ENCODE results near the gene RBM17. TPM values are rescaled to one million over a fixed set of nuclear protein-coding genes. Genes with fewer than 3 reads are reported as not detected.

The RBM17 gene
- polyA plus RNA-seq, 6 donors from 2014 or later, result 50.4 to 118 (median 89.6) TPM

DNA sequence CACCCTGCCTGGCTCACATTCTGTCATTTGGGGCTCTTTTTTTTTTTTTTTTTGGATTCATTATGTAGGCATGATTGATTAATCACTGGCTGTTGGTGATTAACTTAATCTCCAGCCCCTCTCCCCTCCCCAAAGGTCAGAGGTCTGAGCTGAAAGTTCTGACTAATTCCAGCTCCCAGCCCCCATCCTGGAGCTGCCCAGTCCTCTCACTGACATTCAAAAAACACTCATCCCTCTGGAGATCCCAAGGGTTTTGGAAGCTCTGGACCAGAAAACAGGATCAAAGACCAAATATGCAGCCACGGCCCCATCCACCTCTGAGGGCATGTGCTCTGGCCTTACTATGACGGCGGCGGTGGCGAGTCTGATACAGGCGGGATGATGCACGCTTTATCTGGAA is 53.8 kb downstream of the RBM17 start:
- H3K9me3 Mint-ChIP-seq, result no peaks in the 10 kb centered on the region
- DNase-seq (no peak), ATAC-seq (ENCODE audit: low read depth in 2 of 2) (no peak)
- H3K4me3 Mint-ChIP-seq, result peak overlapping the region in 3 of 8 donors; percentile 75 to 94 (median 89)
- H3K27ac Mint-ChIP-seq, result no peak overlapping the region
- H3K36me3 Mint-ChIP-seq, result no peaks in the 10 kb centered on the region
- H3K4me1 Mint-ChIP-seq, result peaks cover 21 to 42% (median 36%) of the 10 kb centered on the region in 3 donors
- H3K27me3 Mint-ChIP-seq, result peaks cover 15 to 46% (median 26%) of the 10 kb centered on the region in 3 donors

DNA sequence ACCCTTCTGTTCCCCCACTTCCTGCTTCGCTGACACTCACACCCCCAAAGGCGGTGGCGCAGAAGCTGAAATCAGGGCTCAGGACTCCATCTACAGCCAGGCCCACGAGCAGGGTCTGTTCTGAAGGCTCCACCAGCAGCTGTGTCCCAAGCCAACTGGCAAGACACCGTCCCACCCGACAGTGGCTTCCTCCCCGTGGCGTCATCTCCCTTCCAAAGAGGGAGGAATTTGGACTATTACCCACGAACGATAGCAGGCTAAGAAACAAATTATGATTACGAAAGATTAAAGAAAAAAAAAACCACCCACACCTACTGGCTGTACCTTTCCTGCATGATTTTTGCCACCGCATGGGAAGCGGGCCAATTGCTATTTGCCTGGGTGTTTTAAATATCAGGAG is 54.3 kb downstream of the RBM17 start:
- H3K9me3 Mint-ChIP-seq, result no peaks in the 10 kb centered on the region
- peaks cover 25 to 48% (median 41%) of the 10 kb centered on the region in 3 donors for H3K4me1 Mint-ChIP-seq
- no peak for DNase-seq
- peak overlapping the region in 1 of 6 donors; percentile 57 for H3K27ac Mint-ChIP-seq
- peaks cover 13 to 42% (median 21%) of the 10 kb centered on the region in 3 donors for H3K27me3 Mint-ChIP-seq
- peak overlapping the region in 6 of 8 donors; percentile 75 to 94 (median 88) for H3K4me3 Mint-ChIP-seq
- no peak for ATAC-seq (ENCODE audit: low read depth in 2 of 2)
- no peaks in the 10 kb centered on the region for H3K36me3 Mint-ChIP-seq

DNA sequence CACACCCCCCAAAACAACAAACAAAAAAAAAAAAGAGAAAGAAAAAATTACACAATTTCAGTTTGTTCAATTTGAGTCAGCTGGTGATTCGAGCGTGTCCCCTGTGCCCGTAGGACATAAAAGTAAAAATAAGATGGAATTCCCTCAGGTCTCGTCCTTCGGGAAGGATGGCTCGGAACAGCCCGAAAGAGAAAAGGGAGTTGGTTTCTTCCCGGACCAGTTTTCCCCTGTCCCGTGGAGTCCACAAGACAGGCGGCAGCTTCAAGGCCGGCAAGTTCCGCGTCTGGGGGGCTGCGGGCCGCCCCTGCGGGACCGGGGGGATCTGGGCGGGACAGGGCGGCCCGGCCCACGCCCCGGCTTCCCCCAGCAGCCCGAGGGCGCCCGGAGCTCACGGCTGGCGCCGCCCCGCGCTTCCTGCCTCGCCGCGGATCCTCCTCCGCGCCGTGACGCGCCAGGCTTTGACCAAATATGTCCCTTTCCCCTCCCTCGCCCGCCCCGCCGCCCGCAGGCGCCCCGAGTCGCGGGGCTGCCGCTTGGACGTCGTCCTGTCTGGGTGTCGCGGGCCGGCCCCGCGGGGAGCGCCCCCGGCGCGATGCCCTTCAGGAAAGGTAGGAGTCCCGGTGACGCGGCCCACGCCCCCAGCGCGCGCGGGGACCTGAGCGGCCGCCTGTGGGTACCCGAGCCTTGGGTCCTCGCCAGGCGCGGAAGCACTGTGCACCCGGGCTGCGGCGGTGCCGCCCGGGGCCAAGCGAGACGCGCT is 55.8 kb downstream of the RBM17 start:
- H3K27ac Mint-ChIP-seq, result peak overlapping the region; percentile 83 to 94 (median 90)
- H3K9me3 Mint-ChIP-seq, result no peaks in the 10 kb centered on the region
- ATAC-seq (ENCODE audit: low read depth in 2 of 2), result peak; percentile 91 to 95
- no peaks in the 10 kb centered on the region for H3K36me3 Mint-ChIP-seq
- peaks cover 3 to 28% (median 7%) of the 10 kb centered on the region in 3 donors for H3K27me3 Mint-ChIP-seq
- DNase-seq, result peak; percentile 89
- peaks cover 36 to 57% (median 50%) of the 10 kb centered on the region in 3 donors for H3K4me1 Mint-ChIP-seq
- H3K4me3 Mint-ChIP-seq, result peak overlapping the region; percentile 75 to 94 (median 89)

DNA sequence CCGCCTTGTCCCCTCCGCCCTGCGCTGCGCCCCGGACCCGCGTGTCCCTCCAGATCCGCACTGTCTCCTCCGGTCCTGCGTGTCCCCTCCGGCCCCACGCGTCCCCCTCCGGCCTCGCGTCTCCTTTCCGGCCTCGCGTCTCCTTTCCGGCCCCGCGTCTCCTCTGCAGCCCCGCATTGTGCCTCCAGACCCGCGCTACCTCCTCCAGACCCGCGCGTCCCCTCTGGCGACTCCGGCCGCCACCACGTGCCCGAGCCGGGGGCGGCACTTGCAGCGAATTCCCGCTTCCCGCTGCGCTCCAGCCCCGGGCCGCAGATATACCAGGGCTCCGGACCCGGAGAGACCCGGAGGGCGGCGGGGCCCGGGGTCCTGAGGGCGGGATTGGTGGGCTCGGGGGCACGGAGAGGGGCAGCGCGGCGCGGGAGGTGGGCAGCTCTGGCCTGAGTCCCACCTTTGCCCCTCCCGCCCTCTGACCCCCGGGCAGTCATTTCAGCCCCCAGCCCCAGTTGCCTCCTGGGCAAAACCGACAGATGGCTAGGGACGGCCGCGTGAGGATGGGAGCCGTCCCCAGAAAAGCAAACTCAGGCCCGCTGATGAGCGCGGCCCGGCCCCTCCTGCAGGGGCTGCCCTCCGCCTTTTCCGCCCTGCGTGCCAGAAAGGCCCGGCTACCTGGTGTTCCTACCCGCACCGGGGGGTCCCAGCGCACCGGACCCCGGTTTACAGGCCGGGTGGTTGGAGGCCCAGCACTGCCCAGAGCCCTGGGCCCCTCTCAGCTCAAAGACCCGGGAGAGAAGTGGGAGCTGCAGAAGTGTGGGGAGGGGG is 56.5 kb downstream of the RBM17 start:
- no peaks in the 10 kb centered on the region for H3K36me3 Mint-ChIP-seq
- H3K4me1 Mint-ChIP-seq, result peaks cover 39 to 60% (median 48%) of the 10 kb centered on the region in 3 donors
- ATAC-seq (ENCODE audit: low read depth in 2 of 2), result no peak
- H3K27me3 Mint-ChIP-seq, result peaks cover 0 to 20% (median 0%) of the 10 kb centered on the region in 3 donors
- peak overlapping the region in 4 of 6 donors; percentile 57 to 94 (median 84) for H3K27ac Mint-ChIP-seq
- no peaks in the 10 kb centered on the region for H3K9me3 Mint-ChIP-seq
- DNase-seq, result no peak
- peak overlapping the region; percentile 75 to 91 (median 88) for H3K4me3 Mint-ChIP-seq

DNA sequence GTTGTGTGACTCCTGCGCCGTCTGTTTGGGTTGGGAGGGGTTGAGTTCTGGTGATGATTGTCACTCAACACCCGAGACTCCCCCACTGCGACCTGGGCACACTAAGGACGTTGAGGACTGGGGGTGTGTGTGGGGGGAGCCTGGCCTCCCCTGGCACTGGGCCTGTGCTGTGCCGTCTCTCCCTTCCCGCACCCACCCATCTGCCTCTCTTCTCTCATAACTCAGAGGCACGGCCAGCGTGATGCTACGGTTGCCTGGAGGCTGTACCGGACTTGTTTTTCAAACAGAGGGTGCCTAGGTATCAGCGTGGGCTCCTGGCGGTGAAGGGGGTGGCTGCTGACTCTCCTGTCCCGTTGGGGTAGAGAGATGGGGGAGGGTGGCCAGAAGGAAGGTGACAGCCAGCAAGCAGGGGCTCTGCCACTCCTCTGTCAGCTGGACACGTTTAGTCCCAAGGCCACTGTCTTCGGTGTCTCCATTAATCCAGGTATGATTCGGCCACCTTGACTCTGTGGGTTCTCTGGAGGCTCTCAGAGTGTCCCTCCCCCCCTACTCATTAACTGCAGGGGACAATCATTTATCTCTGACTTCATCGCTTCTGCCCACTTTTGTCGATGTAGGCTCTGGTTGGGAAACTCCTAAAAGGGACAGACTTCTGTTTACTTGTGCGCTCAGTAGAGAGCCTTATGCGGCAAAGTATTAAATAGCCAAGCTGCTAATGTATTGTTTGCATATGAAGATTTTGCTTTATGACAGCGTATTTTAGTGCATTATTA is 57.4 kb downstream of the RBM17 start:
- H3K9me3 Mint-ChIP-seq, result no peaks in the 10 kb centered on the region
- DNase-seq (no peak), ATAC-seq (ENCODE audit: low read depth in 2 of 2) (no peak)
- H3K27ac Mint-ChIP-seq, result peak overlapping the region in 3 of 6 donors; percentile 26 to 78 (median 49)
- peaks cover 0 to 13% (median 0%) of the 10 kb centered on the region in 3 donors for H3K27me3 Mint-ChIP-seq
- H3K4me3 Mint-ChIP-seq, result peak overlapping the region; percentile 70 to 90 (median 82)
- H3K36me3 Mint-ChIP-seq, result no peaks in the 10 kb centered on the region
- peaks cover 41 to 59% (median 48%) of the 10 kb centered on the region in 3 donors for H3K4me1 Mint-ChIP-seq

DNA sequence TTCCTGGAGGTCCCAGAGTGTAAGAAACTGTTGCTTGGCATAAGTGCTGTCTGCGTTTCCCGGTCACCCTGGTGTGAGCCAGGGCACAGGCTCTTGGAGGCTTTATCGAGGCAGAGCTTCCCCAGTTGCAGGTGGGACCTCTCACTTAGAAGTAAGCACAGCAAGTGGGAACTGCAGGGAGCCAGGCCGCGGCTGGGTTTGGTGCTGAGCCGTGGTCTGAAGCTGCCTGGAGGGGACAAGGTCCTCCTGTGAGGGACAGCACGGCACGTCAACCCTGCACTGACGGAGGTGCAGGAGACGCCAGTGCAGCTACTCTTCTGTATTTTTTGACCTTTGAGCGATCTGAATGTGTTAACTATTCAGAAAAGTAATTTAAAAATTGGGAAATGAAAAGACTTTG is 58.1 kb downstream of the RBM17 start:
- Mint-ChIP-seq H3K27me3 (peaks cover 0 to 7% (median 0%) of the 10 kb centered on the region in 3 donors), H3K36me3 (no peaks in the 10 kb centered on the region), H3K27ac (peak overlapping the region in 2 of 6 donors; percentile 19 to 75), H3K4me1 (peaks cover 45 to 62% (median 55%) of the 10 kb centered on the region in 3 donors), H3K9me3 (no peaks in the 10 kb centered on the region), H3K4me3 (peak overlapping the region in 6 of 8 donors; percentile 12 to 90 (median 84))
- ATAC-seq (ENCODE audit: low read depth in 2 of 2), result no peak
- DNase-seq, result no peak

DNA sequence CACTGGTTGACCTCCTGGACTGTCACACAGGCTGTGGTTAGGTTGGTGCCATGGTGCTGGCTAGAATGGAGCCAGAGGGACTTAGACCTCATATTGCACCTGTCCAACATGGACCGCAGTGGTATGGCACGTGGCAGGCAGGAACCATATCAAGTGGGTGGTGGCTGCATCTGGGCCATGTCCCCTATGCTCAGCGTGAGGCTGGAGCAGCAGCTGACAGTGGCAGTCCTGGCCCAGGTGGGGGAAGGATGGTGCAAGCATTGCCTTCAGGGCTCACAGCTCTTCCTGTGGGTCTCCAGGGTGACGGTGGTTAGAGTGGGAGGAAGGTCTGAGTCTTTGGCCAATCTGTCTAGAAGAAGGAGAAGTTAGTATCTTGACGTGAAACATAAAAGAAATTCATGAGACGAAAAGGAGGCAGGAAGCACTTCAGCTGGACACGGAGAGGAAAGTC is 59.4 kb downstream of the RBM17 start:
- Mint-ChIP-seq H3K9me3 (no peaks in the 10 kb centered on the region), H3K4me1 (peaks cover 47 to 71% (median 64%) of the 10 kb centered on the region in 3 donors), H3K4me3 (peak overlapping the region in 5 of 8 donors; percentile 2 to 89 (median 50)), H3K27me3 (no peaks in the 10 kb centered on the region), H3K36me3 (no peaks in the 10 kb centered on the region), H3K27ac (peak overlapping the region in 4 of 6 donors; percentile 39 to 76 (median 50))
- ATAC-seq (ENCODE audit: low read depth in 2 of 2), result no peak
- DNase-seq, result peak; percentile 32

DNA sequence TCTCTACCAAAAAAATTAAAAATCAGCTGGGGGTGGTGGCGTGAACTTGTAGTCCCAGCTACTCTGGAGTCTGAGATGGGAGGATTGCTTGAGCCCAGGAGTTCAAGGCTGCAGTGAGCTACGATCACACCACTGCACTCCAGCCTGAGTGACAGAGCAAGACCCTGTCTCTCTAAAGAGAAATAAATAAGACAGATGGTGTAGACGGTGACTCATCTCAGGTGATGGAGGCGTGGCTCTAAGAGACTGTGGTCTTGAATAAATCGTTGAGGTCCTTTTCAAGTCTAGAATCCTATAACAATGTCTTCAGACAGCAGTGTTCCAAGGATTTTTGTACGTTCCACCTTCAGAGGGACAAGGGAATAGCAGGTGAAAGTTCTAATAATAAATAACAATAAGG is 60.1 kb downstream of the RBM17 start:
- peaks cover 49 to 68% (median 65%) of the 10 kb centered on the region in 3 donors for H3K4me1 Mint-ChIP-seq

DNA sequence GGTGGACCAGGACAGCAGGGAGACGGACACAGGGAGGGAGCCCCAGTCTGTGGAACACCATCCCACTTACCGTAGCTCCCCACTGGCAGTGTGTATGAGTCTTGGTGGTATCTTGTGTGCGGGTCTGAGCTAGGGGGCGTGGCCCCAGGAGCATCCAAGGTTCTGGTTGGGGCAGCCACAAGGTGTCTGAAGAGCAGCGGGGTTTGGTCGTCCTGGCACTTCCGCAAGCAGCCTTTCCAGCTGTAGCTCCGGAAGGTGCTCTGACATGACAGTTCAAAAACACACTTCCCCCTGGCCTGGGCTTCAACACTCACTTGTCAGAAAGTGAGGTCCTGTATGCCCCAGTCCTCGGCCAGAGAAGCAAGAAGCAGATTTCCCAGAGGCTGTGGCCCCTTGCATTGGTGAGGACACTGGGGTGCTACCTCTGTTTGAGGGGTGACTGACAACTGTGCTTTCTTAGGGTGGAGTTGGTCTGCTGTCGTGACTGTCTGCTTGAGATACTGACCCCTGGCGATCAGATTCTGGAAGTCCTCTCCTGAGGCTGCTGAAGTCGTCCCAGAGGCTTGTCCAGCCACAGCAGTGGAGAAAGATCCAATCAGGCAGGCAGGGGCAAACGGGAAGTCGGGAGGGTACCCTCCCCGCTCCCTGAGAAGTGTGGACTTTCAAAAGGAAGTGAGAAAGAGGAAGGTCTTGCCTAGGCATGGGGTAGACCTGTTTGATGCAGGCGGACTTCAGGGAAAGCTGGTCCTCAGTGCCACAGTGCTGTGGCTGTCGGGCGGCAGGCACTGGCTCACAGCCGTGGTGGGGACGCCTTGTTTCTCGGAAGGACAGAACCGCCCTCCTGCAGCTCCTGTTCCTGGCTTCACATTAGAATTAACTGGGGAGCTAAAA is 62.5 kb downstream of the RBM17 start:
- Mint-ChIP-seq H3K27ac (peak overlapping the region; percentile 30 to 96 (median 84)), H3K27me3 (no peaks in the 10 kb centered on the region), H3K36me3 (no peaks in the 10 kb centered on the region), H3K4me3 (peak overlapping the region; percentile 73 to 94 (median 88)), H3K4me1 (peaks cover 41 to 62% (median 52%) of the 10 kb centered on the region in 3 donors), H3K9me3 (no peaks in the 10 kb centered on the region)
- peak; percentile 87 to 91 for ATAC-seq (ENCODE audit: low read depth in 2 of 2)
- peak; percentile 74 for DNase-seq

More for the DNA sequence above, 60.1 kb downstream of the RBM17 start:
- H3K9me3 Mint-ChIP-seq, result no peaks in the 10 kb centered on the region
- H3K4me3 Mint-ChIP-seq, result peak overlapping the region in 3 of 8 donors; percentile 8 to 89 (median 84)
- peak overlapping the region in 3 of 6 donors; percentile 41 to 76 (median 59) for H3K27ac Mint-ChIP-seq
- no peaks in the 10 kb centered on the region for H3K27me3 Mint-ChIP-seq
- no peak for DNase-seq
- no peak for ATAC-seq (ENCODE audit: low read depth in 2 of 2)
- H3K36me3 Mint-ChIP-seq, result no peaks in the 10 kb centered on the region

DNA sequence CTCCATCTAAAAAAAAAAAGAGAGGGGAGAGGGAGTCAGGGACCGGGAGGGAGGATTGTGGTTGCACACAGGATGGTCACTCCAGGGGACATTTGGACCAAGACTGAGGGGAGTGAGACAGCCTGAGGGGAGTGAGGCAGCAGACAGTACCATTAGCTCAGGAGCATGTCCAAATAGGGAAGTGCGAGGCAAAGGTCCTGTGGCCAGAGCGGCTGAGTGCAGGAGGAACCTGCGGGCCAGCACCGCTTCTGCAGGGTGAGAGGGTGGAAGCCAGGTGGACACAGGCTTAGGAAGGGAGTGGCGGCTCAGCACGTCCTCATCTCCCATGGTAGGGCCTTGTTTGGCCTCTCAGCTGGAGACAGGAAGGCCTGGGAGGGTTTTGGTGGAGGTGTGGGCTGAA is 65.0 kb downstream of the RBM17 start:
- Mint-ChIP-seq H3K4me1 (peaks cover 22 to 44% (median 30%) of the 10 kb centered on the region in 3 donors), H3K4me3 (no peak overlapping the region), H3K36me3 (no peaks in the 10 kb centered on the region), H3K9me3 (no peaks in the 10 kb centered on the region), H3K27me3 (no peaks in the 10 kb centered on the region), H3K27ac (no peak overlapping the region)
- DNase-seq (no peak), ATAC-seq (ENCODE audit: low read depth in 2 of 2) (no peak)

DNA sequence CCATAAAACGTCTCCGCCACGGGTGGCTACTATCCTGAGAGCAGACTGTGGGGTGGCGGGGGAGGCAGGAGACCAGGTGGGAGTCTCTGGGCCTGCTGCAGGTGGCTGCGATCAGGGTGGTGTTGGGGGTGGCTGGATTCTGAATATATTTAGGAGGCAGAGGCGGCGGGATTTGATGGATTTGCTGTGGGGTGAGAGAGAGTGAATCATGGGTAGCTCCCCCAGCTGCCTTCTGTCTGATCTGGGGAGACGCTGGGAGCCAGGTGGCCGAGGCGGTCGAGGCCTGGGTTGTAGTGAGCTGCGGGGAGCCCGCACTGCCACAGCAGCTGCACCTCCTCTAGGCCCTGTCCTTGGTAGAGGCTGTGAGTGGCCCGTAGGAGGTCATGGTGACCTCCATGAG is 65.7 kb downstream of the RBM17 start:
- H3K27ac Mint-ChIP-seq, result peak overlapping the region in 1 of 6 donors; percentile 87
- no peaks in the 10 kb centered on the region for H3K36me3 Mint-ChIP-seq
- H3K27me3 Mint-ChIP-seq, result no peaks in the 10 kb centered on the region
- ATAC-seq (ENCODE audit: low read depth in 2 of 2) (no peak), DNase-seq (no peak)
- H3K4me1 Mint-ChIP-seq, result peaks cover 18 to 43% (median 28%) of the 10 kb centered on the region in 3 donors
- H3K4me3 Mint-ChIP-seq, result peak overlapping the region in 1 of 8 donors; percentile 67
- no peaks in the 10 kb centered on the region for H3K9me3 Mint-ChIP-seq

DNA sequence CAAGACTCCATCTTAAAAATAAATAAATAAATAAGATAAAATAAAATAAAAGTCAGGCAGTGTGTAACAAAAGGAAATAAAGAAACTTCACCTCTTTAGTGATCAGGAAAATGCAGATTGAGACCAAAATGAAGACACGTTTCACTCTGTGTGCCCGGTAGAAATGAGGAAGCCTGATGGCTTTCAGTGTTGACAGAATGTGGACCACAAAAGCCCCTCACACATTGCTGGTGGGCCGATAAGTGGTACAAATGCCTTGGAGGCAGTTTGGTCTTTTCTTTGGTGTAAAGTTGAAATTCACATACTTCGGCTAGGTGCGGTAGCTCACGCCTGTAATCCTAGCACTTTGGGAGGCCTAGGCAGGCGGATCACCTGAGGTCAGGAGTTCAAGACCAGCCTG is 69.4 kb downstream of the RBM17 start:
- Mint-ChIP-seq H3K36me3 (no peaks in the 10 kb centered on the region), H3K4me1 (peaks cover 12 to 24% (median 14%) of the 10 kb centered on the region in 3 donors), H3K9me3 (no peaks in the 10 kb centered on the region), H3K4me3 (peak overlapping the region in 1 of 8 donors; percentile 9), H3K27ac (no peak overlapping the region), H3K27me3 (no peaks in the 10 kb centered on the region)
- ATAC-seq (ENCODE audit: low read depth in 2 of 2) (no peak), DNase-seq (no peak)
